Measurements from ENCODE around the gene RBM34.
"Not testable (repeated sequence)": the region's sequence is repeated elsewhere in the genome, so short reads cannot be mapped to it uniquely, and the experiment has no call there.

Gene RBM34

GRCh38 chr1:235090406-235091069 lies 70.5 kb downstream of the RBM34 start:
- no peak overlapping the region for H3K4me3 ChIP-seq (ENCODE audit: low read depth, low read length)
- no peak for DNase-seq (ENCODE audit: low read depth)
- no peak for TF ChIP-seq CTCF (IDR thresholded peaks at IDR 0.05; ENCODE audit: control insufficient read depth, extremely low read depth, insufficient read depth)

- TF ChIP-seq CTCF (IDR thresholded peaks at IDR 0.05; ENCODE audit: control insufficient read depth, extremely low read depth, insufficient read depth) = no peak
- DNase-seq (ENCODE audit: low read depth) = no peak
- H3K4me3 ChIP-seq (ENCODE audit: low read depth, low read length) = no peak overlapping the region
These were observed 72.1 kb downstream of the RBM34 start for GRCh38 chr1:235088907-235089306.

GRCh38 chr1:235088430-235088829 lies 72.6 kb downstream of the RBM34 start:
- TF ChIP-seq CTCF (IDR thresholded peaks at IDR 0.05; ENCODE audit: control insufficient read depth, extremely low read depth, insufficient read depth) = no peak
- no peak overlapping the region for H3K4me3 ChIP-seq (ENCODE audit: low read depth, low read length)
- DNase-seq (ENCODE audit: low read depth) = no peak

- DNase-seq (ENCODE audit: low read depth) = no peak
- no peak for TF ChIP-seq CTCF (IDR thresholded peaks at IDR 0.05; ENCODE audit: control insufficient read depth, extremely low read depth, insufficient read depth)
- H3K4me3 ChIP-seq (ENCODE audit: low read depth, low read length) = no peak overlapping the region
These were observed 73.1 kb downstream of the RBM34 start for GRCh38 chr1:235087906-235088305.

- not testable (repeated sequence) for H3K4me3 ChIP-seq (ENCODE audit: low read depth, low read length); DNase-seq (ENCODE audit: low read depth)
These were observed 75.5 kb downstream of the RBM34 start for GRCh38 chr1:235085411-235086117.

All from LNCaP clone FGC (cell line).